MCF 10A (cell line): Measurements from ENCODE around the gene CDC37L1. TPM values are rescaled to one million over a fixed set of nuclear protein-coding genes. Genes with fewer than 3 reads are reported as not detected.

Source experiments
- BruUV-seq: library from RNA; stranded (reverse); fragments of 400-500 nt; replicated peaks from 2 replicates; lab custom pipeline; 2021; lab: Mats Ljungman, UMichigan
- CTCF ChIA-PET: fragments of 300-600 bp; sonication (Branson Sonifier 250); formaldehyde crosslinking; extraction: SDS; loops from one replicate; lab custom pipeline; 2021; ENCODE audit warnings: antibody characterized with exemption, inconsistent platforms; lab: Yijun Ruan, JAX
- POLR2A ChIA-PET: fragments of 300-600, 350-650 bp; sonication (Branson Sonifier 250); formaldehyde crosslinking; extraction: SDS; loops from one replicate; lab custom pipeline; 2020; ENCODE audit warnings: antibody characterized with exemption, inconsistent platforms; lab: Yijun Ruan, JAX
- DNase-seq: peaks from one replicate; pipeline ENCODE4 v3.0.0-alpha.2; 2018; ENCODE audit not compliant: unreplicated experiment
- H3K27ac Mint-ChIP-seq: one replicate; pipeline ENCODE4 v1.8.0; 2022; ENCODE audit warnings: mild to moderate bottlenecking, low read depth, mixed read lengths; ENCODE audit not compliant: unreplicated experiment
- H3K27me3 Mint-ChIP-seq: one replicate; pipeline ENCODE4 v1.8.0; 2022; ENCODE audit warnings: mixed read lengths; ENCODE audit not compliant: insufficient read depth, unreplicated experiment
- H3K36me3 Mint-ChIP-seq: one replicate; pipeline ENCODE4 v1.8.0; 2022; ENCODE audit warnings: mild to moderate bottlenecking, moderate library complexity, mixed read lengths; ENCODE audit not compliant: insufficient read depth, unreplicated experiment
- H3K4me1 Mint-ChIP-seq: one replicate; pipeline ENCODE4 v1.8.0; 2022; ENCODE audit warnings: mixed read lengths; ENCODE audit not compliant: insufficient read depth, unreplicated experiment
- H3K4me3 Mint-ChIP-seq: one replicate; pipeline ENCODE4 v1.8.0; 2022; ENCODE audit warnings: mild to moderate bottlenecking, moderate library complexity, mixed read lengths; ENCODE audit not compliant: unreplicated experiment
- H3K9me3 Mint-ChIP-seq: one replicate; pipeline ENCODE4 v1.8.0; 2022; ENCODE audit warnings: mixed read lengths; ENCODE audit not compliant: unreplicated experiment
- CTCF ChIP-seq: fragments of 200-600 bp; IDR thresholded peaks from one replicate; pipeline ENCODE4 v1.8.0; 2022; ENCODE audit warnings: antibody characterized with exemption, mild to moderate bottlenecking; ENCODE audit not compliant: unreplicated experiment
- intact Hi-C: fragments of 100-400 bp; cut with micrococcal nuclease; formaldehyde crosslinking; loops from 2 replicates; pipeline ENCODE4 v1.14.1; 2022
- total RNA-seq: library from RNA; stranded (reverse); gene quantifications from 2 replicates; pipeline ENCODE4 v1.2.3, GENCODE V29; 2022

The CDC37L1 gene
- total RNA-seq, 1 experiment from 2014 or later: 20.4 TPM

DNA sequence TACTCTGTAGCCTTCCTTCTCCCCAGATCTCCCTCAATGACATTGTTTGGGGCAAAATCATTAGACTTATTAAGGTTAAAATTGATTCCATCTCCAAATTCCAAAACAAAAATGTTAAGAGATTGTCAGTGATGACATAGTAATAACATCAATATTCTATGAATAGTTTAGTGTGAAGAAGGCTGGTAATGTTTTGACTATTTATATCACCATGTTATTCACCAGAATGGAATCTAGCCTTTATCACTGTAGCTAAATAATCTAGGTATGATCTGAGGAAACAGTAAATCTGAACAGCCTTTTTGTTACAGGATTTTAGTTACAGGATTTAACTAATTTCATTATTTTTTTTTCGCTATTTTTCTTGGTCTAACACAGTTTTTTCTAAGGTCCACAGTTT, 18.2 kb upstream of the CDC37L1 start:
- CTCF ChIA-PET: interaction anchor here (0.7 to 2.8 kb wide), 7 partner anchors 13 to 1399 kb away, joined by 3 to 11 read pairs (median 8); no protein-coding TSS in a partner anchor
- H3K4me1 Mint-ChIP-seq: peaks cover 37% of the 10 kb centered on the region
- H3K27me3 Mint-ChIP-seq: no peaks in the 10 kb centered on the region
- POLR2A ChIA-PET: interaction anchor here (0.5 to 5.9 kb wide), 8 partner anchors 9 to 1134 kb away, joined by 3 to 42 read pairs (median 4); partner anchors contain the start of genes AK3 and CDC37L1
- H3K4me3 Mint-ChIP-seq: no peak overlapping the region
- intact Hi-C loops: loop anchor here (10.0 kb wide), 1 partner anchor 276 kb away; no protein-coding TSS in a partner anchor
- BruUV-seq: no TSS peak
- no peaks in the 10 kb centered on the region for H3K36me3 Mint-ChIP-seq
- no peak overlapping the region for H3K27ac Mint-ChIP-seq
- no peak for TF ChIP-seq CTCF
- H3K9me3 Mint-ChIP-seq: no peaks in the 10 kb centered on the region
- DNase-seq: no peak

GRCh38 chr9:4661611-4662010, 17.8 kb upstream of the CDC37L1 start:
- H3K4me1 Mint-ChIP-seq: peaks cover 40% of the 10 kb centered on the region
- no peaks in the 10 kb centered on the region for H3K27me3 Mint-ChIP-seq
- ChIA-PET CTCF (interaction anchor here (0.6 to 2.8 kb wide), 10 partner anchors 9 to 740 kb away, joined by 3 to 11 read pairs (median 4); no protein-coding TSS in a partner anchor), POLR2A (interaction anchor here (0.6 to 5.9 kb wide), 13 partner anchors 9 to 1134 kb away, joined by 3 to 42 read pairs (median 4); partner anchors contain the start of genes AK3 and CDC37L1)
- TF ChIP-seq CTCF: no peak
- no peak for DNase-seq
- intact Hi-C loops: loop anchor here (1.0 to 10.0 kb wide), 4 partner anchors 17 to 327 kb away; partner anchors contain the start of gene CDC37L1
- no peaks in the 10 kb centered on the region for H3K9me3 Mint-ChIP-seq
- H3K27ac Mint-ChIP-seq: peak overlapping the region; percentile 65
- peak overlapping the region; percentile 72 for H3K4me3 Mint-ChIP-seq
- no TSS peak for BruUV-seq
- no peaks in the 10 kb centered on the region for H3K36me3 Mint-ChIP-seq

DNA sequence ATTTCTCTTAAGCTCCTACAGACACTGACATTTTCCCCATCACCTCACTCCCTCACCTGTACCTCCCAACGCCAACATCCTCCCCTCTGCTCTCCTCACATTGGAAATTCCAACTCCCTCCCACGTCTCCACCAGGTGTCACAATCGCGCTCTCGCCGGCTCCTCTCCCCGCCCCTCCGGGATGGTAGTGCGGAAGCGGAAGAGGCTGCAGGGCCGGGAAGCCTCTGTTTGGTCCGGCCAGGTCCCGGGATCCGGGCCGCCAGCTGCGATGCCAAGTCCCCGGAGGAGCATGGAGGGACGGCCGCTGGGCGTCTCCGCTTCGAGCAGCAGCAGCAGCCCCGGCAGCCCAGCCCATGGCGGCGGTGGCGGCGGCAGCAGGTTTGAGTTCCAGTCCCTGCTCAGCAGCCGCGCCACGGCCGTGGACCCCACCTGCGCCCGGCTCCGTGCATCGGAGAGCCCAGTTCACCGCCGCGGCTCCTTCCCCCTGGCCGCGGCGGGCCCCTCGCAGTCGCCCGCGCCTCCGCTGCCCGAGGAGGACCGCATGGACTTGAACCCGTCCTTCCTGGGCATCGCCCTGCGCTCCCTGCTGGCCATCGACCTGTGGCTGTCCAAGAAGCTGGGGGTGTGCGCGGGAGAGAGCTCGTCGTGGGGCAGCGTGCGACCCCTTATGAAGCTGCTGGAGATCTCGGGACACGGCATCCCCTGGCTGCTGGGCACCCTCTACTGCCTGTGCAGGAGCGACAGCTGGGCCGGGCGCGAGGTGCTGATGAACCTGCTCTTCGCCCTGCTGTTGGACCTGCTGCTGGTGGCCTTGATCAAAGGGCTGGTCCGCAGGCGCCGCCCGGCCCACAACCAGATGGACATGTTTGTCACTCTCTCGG, 17.0 kb upstream of the CDC37L1 start, which contains the start of gene PLPP6:
Gene PLPP6, plus strand, starts transcription at position 187 of the 881 bp plus-strand sequence. Its CDS starts 82 bp downstream, at position 269.
- no peaks in the 10 kb centered on the region for H3K27me3 Mint-ChIP-seq
- H3K36me3 Mint-ChIP-seq: no peaks in the 10 kb centered on the region
- POLR2A ChIA-PET: interaction anchor here (0.6 to 5.9 kb wide), 16 partner anchors 10 to 788 kb away, joined by 3 to 42 read pairs (median 4); partner anchors contain the start of genes AK3, CD274, CDC37L1 and RCL1
- BruUV-seq: no TSS peak
- intact Hi-C loops: loop anchor here (1.0 to 10.0 kb wide), 4 partner anchors 16 to 326 kb away; partner anchors contain the start of gene CDC37L1
- H3K9me3 Mint-ChIP-seq: no peaks in the 10 kb centered on the region
- peak; percentile 29 for TF ChIP-seq CTCF
- CTCF ChIA-PET: interaction anchor here (0.6 to 2.8 kb wide), 16 partner anchors 9 to 1081 kb away, joined by 3 to 11 read pairs (median 3); partner anchors contain the start of genes JAK2 and RLN2
- DNase-seq: peak; percentile 93
- peak within 1 kb of the TSS; percentile 65 for H3K27ac Mint-ChIP-seq
- peaks cover 40% of the 10 kb centered on the region for H3K4me1 Mint-ChIP-seq
- peak within 1 kb of the TSS; percentile 72 for H3K4me3 Mint-ChIP-seq
